PC-9 (cell line): ENCODE measurements around the gene PTBP1.

Experiments used
- EZH2 ChIP-seq: fragments of 200-600 bp; sonication (generic); IDR thresholded peaks from 2 replicates; pipeline ENCODE4 v1.8.0; 2017; ENCODE audit warnings: antibody characterized with exemption, low read depth
- TF ChIP-seq, protein P1 (sequence below): fragments of 200-600 bp; sonication (generic); conservative IDR thresholded peaks from 2 replicates; pipeline ENCODE4 v1.6.1; 2017; ENCODE audit warnings: mixed run types, antibody characterized with exemption, mild to moderate bottlenecking, moderate library complexity

DNA sequence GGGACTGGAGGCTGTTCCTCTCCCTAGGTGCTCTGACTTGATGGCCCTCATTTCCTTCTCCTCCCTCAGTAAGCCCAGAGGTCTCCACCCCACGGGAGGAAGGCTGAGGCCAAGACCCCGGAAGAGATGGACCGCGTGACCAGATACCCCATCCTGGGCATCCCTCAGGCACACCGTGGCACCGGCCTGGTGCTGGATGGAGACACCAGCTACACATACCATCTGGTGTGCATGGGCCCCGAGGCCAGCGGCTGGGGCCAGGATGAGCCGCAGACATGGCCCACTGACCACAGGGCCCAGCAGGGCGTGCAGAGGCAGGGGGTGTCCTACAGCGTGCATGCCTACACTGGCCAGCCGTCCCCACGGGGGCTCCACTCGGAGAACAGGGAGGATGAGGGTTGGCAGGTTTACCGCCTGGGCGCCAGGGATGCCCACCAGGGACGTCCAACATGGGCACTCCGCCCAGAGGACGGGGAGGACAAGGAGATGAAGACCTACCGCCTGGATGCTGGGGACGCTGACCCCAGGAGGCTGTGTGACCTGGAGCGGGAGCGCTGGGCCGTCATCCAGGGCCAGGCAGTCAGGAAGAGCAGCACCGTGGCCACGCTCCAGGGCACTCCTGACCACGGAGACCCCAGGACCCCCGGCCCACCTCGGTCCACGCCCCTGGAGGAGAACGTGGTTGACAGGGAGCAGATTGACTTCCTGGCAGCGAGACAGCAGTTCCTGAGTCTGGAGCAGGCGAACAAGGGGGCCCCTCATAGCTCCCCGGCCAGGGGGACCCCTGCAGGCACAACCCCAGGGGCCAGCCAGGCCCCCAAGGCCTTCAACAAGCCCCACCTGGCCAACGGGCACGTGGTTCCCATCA, 40.2 kb upstream of the PTBP1 start:
- TF ChIP-seq, protein P1, sequence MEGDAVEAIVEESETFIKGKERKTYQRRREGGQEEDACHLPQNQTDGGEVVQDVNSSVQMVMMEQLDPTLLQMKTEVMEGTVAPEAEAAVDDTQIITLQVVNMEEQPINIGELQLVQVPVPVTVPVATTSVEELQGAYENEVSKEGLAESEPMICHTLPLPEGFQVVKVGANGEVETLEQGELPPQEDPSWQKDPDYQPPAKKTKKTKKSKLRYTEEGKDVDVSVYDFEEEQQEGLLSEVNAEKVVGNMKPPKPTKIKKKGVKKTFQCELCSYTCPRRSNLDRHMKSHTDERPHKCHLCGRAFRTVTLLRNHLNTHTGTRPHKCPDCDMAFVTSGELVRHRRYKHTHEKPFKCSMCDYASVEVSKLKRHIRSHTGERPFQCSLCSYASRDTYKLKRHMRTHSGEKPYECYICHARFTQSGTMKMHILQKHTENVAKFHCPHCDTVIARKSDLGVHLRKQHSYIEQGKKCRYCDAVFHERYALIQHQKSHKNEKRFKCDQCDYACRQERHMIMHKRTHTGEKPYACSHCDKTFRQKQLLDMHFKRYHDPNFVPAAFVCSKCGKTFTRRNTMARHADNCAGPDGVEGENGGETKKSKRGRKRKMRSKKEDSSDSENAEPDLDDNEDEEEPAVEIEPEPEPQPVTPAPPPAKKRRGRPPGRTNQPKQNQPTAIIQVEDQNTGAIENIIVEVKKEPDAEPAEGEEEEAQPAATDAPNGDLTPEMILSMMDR: no peak
- TF ChIP-seq EZH2: no peak
